ENCODE results near the gene VAT1. TPM values are rescaled to one million over a fixed set of nuclear protein-coding genes. Genes with fewer than 3 reads are reported as not detected.

Gene VAT1
- total and polyA plus RNA-seq, 2 of the 13 experiments (the other 11 are each of a cell fraction or from before 2014, with no cell fraction given), result 143 to 205 TPM

- TF ChIP-seq NR2F6 (IDR thresholded peaks at IDR 0.05) (no peak), NR2F6 (CRISPR knock-in tag; IDR thresholded peaks at IDR 0.05) (peak; percentile 63), ZNF414 (CRISPR knock-in tag; IDR thresholded peaks at IDR 0.05) (peak; percentile 85), YEATS2 (CRISPR knock-in tag; IDR thresholded peaks at IDR 0.05; ENCODE audit: borderline replicate concordance) (peak; percentile 62; the same call in 1 of the 2 replicates), BHLHE40 (IDR thresholded peaks at IDR 0.05; ENCODE audit: low read length) (peak; percentile 70), HMGXB3 (CRISPR knock-in tag; IDR thresholded peaks at IDR 0.05; ENCODE audit: borderline replicate concordance) (no peak), ARNT (IDR thresholded peaks at IDR 0.05) (no peak), ZMAT3 (CRISPR knock-in tag; conservative IDR thresholded peaks at IDR 0.05) (0 out of 2 replicates have a peak, but pooled peaks have one; percentile 29), RERE (CRISPR knock-in tag; IDR thresholded peaks at IDR 0.05; ENCODE audit: low read depth) (no peak), ZNF281 (CRISPR knock-in tag; IDR thresholded peaks at IDR 0.05; ENCODE audit: borderline replicate concordance) (0 out of 2 replicates have a peak, but pooled peaks have one; percentile 46), YEATS4 (CRISPR knock-in tag; IDR thresholded peaks at IDR 0.05; ENCODE audit: borderline replicate concordance) (peak; percentile 12; the same call in 1 of the 2 replicates), NCOR1 (IDR thresholded peaks at IDR 0.05; ENCODE audit: borderline replicate concordance, low read length) (no peak), FOXP1 (IDR thresholded peaks at IDR 0.05) (no peak), FOXP1 (CRISPR knock-in tag; IDR thresholded peaks at IDR 0.05) (peak; percentile 22; the same call in 1 of the 2 replicates)
These were observed 1.1 kb downstream of the VAT1 start (continued) for GRCh38 chr17:43020789-43021740.
